ENCODE results near the gene CACUL1. TPM values are rescaled to one million over a fixed set of nuclear protein-coding genes. Genes with fewer than 3 reads are reported as not detected.
A peak's percentile ranks its signal among the peaks of the same experiment; 100 is the strongest.

CACUL1 gene
- total RNA-seq, 1 experiment from 2014 or later = 67.5 TPM

- intact Hi-C loops (cut with micrococcal nuclease) = no loop called here
- Histone ChIP-seq H3K9me2 (ENCODE audit: insufficient read depth) (no peaks in the 10 kb centered on the region), H3K36me3 (ENCODE audit: control insufficient read depth in 1 of 2, insufficient read depth in 2 of 2, low read length in 2 of 2) (no peaks in the 10 kb centered on the region; a peak in 1 of 4 replicates), H3K9ac (ENCODE audit: low read length) (no peak overlapping the region), H3K27me3 (ENCODE audit: insufficient read depth, low read length) (no peaks in the 10 kb centered on the region), H2AFZ (ENCODE audit: low read depth, low read length, poor library complexity, severe bottlenecking) (no peak overlapping the region), H3K27ac (ENCODE audit: low read depth, low read length) (no peak overlapping the region), H3K9me3 (ENCODE audit: control insufficient read depth in 1 of 2, insufficient read depth in 1 of 2, low read depth in 1 of 2, low read length in 2 of 2) (no peaks in the 10 kb centered on the region), H3K79me2 (ENCODE audit: insufficient read depth, low read length) (peaks cover 75% of the 10 kb centered on the region), H3K4me1 (ENCODE audit: control insufficient read depth in 1 of 2, insufficient read depth in 2 of 2, low read length in 2 of 2) (peaks cover 10 to 21% of the 10 kb centered on the region in 2 experiments), H3K4me3 (replicated peaks in 1 of 2; ENCODE audit: low read depth in 1 of 2, low read length in 2 of 2) (no peak overlapping the region), H4K20me1 (ENCODE audit: insufficient read depth) (peaks cover 17% of the 10 kb centered on the region), H3K4me2 (ENCODE audit: low read length) (peak overlapping the region; percentile 92; the same call in 1 of the 2 replicates)
- CTCF ChIA-PET = no interaction called here
- no TSS peak for BruUV-seq (replicated peaks)
- POLR2A ChIA-PET = interaction anchor here (1.0 kb wide), 1 partner anchor 92 kb away, joined by 3 read pairs; no protein-coding TSS in a partner anchor
- DNase-seq (ENCODE audit: low read depth, low spot score) = no peak
- TF ChIP-seq CEBPB (IDR thresholded peaks at IDR 0.05; ENCODE audit: low read depth) (no peak), CBX3 (IDR thresholded peaks at IDR 0.05; ENCODE audit: low read depth) (no peak), JUND (IDR thresholded peaks at IDR 0.05) (no peak), MAX (IDR thresholded peaks at IDR 0.05) (no peak)
- RAD21 ChIA-PET (ENCODE audit: low non-redundant PET in 1 of 2, low total read pairs in 2 of 2, uncharacterized antibody in 2 of 2, unreplicated experiment in 2 of 2) = no interaction called here
- ATAC-seq = no peak
These were observed 2.4 kb downstream of the CACUL1 start for GRCh38 chr10:118752409-118752808.

- H3K9ac ChIP-seq (ENCODE audit: low read length) = no peak overlapping the region
- no peaks in the 10 kb centered on the region for H3K9me2 ChIP-seq (ENCODE audit: insufficient read depth)
- ChIA-PET RAD21 (ENCODE audit: low non-redundant PET in 1 of 2, low total read pairs in 2 of 2, uncharacterized antibody in 2 of 2, unreplicated experiment in 2 of 2) (no interaction called here), POLR2A (no interaction called here), CTCF (no interaction called here)
- H3K4me1 ChIP-seq (ENCODE audit: control insufficient read depth in 1 of 2, insufficient read depth in 2 of 2, low read length in 2 of 2) = peaks cover 10 to 24% of the 10 kb centered on the region in 2 experiments
- H3K4me2 ChIP-seq (ENCODE audit: low read length) = no peak overlapping the region
- no peaks in the 10 kb centered on the region; a peak in 1 of 4 replicates for H3K36me3 ChIP-seq (ENCODE audit: control insufficient read depth in 1 of 2, insufficient read depth in 2 of 2, low read length in 2 of 2)
- no peak for DNase-seq (ENCODE audit: low read depth, low spot score)
- TF ChIP-seq POLR2A (IDR thresholded peaks at IDR 0.05; ENCODE audit: borderline replicate concordance, extremely low read depth, insufficient read depth, insufficient read length) = no peak
- H3K27me3 ChIP-seq (ENCODE audit: insufficient read depth, low read length) = no peaks in the 10 kb centered on the region
- no peak overlapping the region for H3K4me3 ChIP-seq (replicated peaks in 1 of 2; ENCODE audit: low read depth in 1 of 2, low read length in 2 of 2)
- H3K79me2 ChIP-seq (ENCODE audit: insufficient read depth, low read length) = peaks cover 86% of the 10 kb centered on the region
- intact Hi-C loops (cut with micrococcal nuclease) = no loop called here
- H3K9me3 ChIP-seq (ENCODE audit: control insufficient read depth in 1 of 2, insufficient read depth in 1 of 2, low read depth in 1 of 2, low read length in 2 of 2) = no peaks in the 10 kb centered on the region
- peaks cover 23% of the 10 kb centered on the region for H4K20me1 ChIP-seq (ENCODE audit: insufficient read depth)
- no peak overlapping the region for H3K27ac ChIP-seq (ENCODE audit: low read depth, low read length)
- no peak for ATAC-seq
- no TSS peak for BruUV-seq (replicated peaks)
- no peak overlapping the region for H2AFZ ChIP-seq (ENCODE audit: low read depth, low read length, poor library complexity, severe bottlenecking)
These were observed 3.5 kb downstream of the CACUL1 start for GRCh38 chr10:118751265-118751664.

Measured in HCT116 (cell line).